HG02642 (cell line): ENCODE data around the gene RPEL1.
"Not testable (repeated sequence)": the region's sequence is repeated elsewhere in the genome, so short reads cannot be mapped to it uniquely, and the experiment has no call there.

Experiments used
- ATAC-seq: cut with Tn5 transposase; IDR thresholded peaks from one replicate; pipeline ENCODE4 v1.9.1; 2021; ENCODE audit warnings: mild to moderate bottlenecking; ENCODE audit not compliant: unreplicated experiment, poor library complexity

The RPEL1 gene

GRCh38 chr10:103232772-103233488, 12.8 kb upstream of the RPEL1 start:
- no peak for ATAC-seq

- ATAC-seq = no peak
Observed at GRCh38 chr10:103235775-103236174, 9.9 kb upstream of the RPEL1 start.

GRCh38 chr10:103238506-103239252, 7.0 kb upstream of the RPEL1 start:
- ATAC-seq = no peak

- ATAC-seq = no peak
Observed at GRCh38 chr10:103241262-103242011, 4.2 kb upstream of the RPEL1 start.

- ATAC-seq = no peak
Observed at GRCh38 chr10:103244666-103245271, 918 bp upstream of the RPEL1 start.

GRCh38 chr10:103246324-103246723, 637 bp downstream of the RPEL1 start:
- ATAC-seq = no peak

- ATAC-seq = no peak
Observed at GRCh38 chr10:103254113-103254512, 8.4 kb downstream of the RPEL1 start.

GRCh38 chr10:103254538-103255325, 9.0 kb downstream of the RPEL1 start:
- no peak for ATAC-seq

GRCh38 chr10:103256613-103257012, 10.9 kb downstream of the RPEL1 start:
- no peak for ATAC-seq

- no peak for ATAC-seq
Observed at GRCh38 chr10:103257812-103258211, 12.1 kb downstream of the RPEL1 start.

GRCh38 chr10:103258928-103259327, 13.2 kb downstream of the RPEL1 start:
- ATAC-seq = not testable (repeated sequence)

- no peak for ATAC-seq
Observed at GRCh38 chr10:103259989-103260388, 14.3 kb downstream of the RPEL1 start.

GRCh38 chr10:103262229-103262628, 16.5 kb downstream of the RPEL1 start:
- ATAC-seq = no peak

GRCh38 chr10:103265717-103266329, 20.1 kb downstream of the RPEL1 start:
- ATAC-seq = no peak

- ATAC-seq = no peak
Observed at GRCh38 chr10:103273041-103273441, 27.4 kb downstream of the RPEL1 start.

- ATAC-seq = no peak
Observed at GRCh38 chr10:103276251-103276895, 30.7 kb downstream of the RPEL1 start.

GRCh38 chr10:103276896-103277712, 31.4 kb downstream of the RPEL1 start, which contains the start of gene INA:
TSS of gene INA (plus strand) at chr10:103277138. CDS start at chr10:103277212, 74 bp downstream.
- ATAC-seq = no peak
